Choroid plexus epithelial cell (primary cell): ENCODE measurements around the gene CH25H.
"Not testable (repeated sequence)": the region's sequence is repeated elsewhere in the genome, so short reads cannot be mapped to it uniquely, and the experiment has no call there.

Experiments used
- DNase-seq: peaks from one replicate; pipeline ENCODE4 v3.0.0-alpha.2; 2010; ENCODE audit warnings: low read depth
- H3K4me3 ChIP-seq: 2 replicates; pipeline ENCODE4 v1.5.1; 2011; ENCODE audit warnings: low read depth, mild to moderate bottlenecking, control low read depth, low read length, moderate library complexity
- TF ChIP-seq, protein P1 (sequence below): conservative IDR thresholded peaks from 2 replicates; pipeline ENCODE4 v1.5.1; 2011; ENCODE audit warnings: low read depth, mild to moderate bottlenecking, control low read depth, inconsistent platforms, low read length, moderate library complexity

CH25H gene

DNA sequence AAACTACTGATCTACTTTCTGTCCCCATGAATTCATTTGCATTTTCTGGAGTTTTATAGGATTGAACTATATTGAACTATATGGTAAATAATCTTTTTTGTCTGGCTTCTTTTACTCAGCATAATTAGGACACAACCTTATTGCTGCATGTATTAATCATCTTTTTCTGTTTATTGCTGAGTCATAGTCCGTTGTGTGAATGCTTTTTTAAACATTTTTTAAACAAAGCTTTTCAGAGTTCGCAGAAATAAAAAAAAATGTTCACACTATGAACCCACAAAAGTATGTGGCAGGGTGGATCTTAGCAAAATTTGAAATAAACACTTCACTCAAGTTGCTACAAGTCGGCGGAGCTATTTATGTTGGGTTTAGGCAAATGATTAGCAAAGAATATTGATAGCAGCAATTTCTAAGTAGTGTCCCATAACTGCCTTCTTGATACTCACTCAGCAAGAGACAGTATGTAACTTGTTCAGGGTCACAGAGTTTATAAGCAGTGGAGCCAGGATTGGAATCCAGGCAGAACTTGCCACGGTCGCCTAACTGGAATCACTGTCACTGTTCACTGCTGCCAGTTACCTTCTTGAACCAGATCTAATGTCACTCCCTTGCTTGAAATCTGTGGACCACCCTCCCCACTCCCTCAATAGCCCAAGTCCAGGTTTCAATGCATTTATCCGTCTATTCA lies 5.6 kb downstream of the CH25H start:
- TF ChIP-seq, protein P1, sequence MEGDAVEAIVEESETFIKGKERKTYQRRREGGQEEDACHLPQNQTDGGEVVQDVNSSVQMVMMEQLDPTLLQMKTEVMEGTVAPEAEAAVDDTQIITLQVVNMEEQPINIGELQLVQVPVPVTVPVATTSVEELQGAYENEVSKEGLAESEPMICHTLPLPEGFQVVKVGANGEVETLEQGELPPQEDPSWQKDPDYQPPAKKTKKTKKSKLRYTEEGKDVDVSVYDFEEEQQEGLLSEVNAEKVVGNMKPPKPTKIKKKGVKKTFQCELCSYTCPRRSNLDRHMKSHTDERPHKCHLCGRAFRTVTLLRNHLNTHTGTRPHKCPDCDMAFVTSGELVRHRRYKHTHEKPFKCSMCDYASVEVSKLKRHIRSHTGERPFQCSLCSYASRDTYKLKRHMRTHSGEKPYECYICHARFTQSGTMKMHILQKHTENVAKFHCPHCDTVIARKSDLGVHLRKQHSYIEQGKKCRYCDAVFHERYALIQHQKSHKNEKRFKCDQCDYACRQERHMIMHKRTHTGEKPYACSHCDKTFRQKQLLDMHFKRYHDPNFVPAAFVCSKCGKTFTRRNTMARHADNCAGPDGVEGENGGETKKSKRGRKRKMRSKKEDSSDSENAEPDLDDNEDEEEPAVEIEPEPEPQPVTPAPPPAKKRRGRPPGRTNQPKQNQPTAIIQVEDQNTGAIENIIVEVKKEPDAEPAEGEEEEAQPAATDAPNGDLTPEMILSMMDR: no peak
- DNase-seq: no peak
- no peak overlapping the region for H3K4me3 ChIP-seq

DNA sequence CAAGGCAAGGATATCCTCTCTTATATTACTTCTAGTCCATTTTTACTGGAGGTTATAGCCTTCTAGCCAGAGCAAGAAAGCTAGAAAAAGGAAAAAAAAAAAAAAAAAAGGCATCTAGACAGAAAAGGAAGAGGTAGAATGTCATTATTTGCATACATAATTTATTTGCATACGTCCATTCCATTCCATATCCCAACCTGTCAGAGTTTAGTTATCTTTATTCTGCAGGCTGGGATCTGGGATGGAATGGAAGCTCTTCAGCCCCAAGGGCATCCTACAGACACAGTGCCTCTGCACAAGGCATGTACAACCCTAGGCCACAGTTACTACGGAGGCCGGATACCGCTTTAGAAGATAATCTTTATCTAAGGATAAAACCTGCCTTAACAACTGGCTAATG lies 9.6 kb downstream of the CH25H start:
- no peak for DNase-seq
- TF ChIP-seq, protein P1: no peak
- H3K4me3 ChIP-seq: no peak overlapping the region

DNA sequence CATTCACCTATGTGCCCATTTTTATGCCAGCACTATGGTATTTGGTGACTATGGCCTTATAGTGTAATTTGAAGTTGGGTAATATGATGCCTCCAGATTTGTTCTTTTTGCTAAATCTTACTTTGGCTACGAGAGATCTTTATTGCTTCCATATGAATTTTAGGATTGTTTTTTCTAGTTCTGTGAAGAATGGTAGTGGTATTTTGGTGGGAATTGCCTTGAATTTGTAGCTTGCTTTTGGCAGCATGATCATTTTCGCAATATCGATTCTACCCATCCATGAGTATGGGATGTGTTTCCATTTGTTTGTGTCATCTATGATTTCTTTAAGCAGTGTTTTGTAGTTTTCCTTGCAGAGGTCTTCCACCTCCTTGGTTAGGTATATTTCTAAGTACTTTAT lies 15.8 kb downstream of the CH25H start:
- DNase-seq, H3K4me3 ChIP-seq: not testable (repeated sequence)

DNA sequence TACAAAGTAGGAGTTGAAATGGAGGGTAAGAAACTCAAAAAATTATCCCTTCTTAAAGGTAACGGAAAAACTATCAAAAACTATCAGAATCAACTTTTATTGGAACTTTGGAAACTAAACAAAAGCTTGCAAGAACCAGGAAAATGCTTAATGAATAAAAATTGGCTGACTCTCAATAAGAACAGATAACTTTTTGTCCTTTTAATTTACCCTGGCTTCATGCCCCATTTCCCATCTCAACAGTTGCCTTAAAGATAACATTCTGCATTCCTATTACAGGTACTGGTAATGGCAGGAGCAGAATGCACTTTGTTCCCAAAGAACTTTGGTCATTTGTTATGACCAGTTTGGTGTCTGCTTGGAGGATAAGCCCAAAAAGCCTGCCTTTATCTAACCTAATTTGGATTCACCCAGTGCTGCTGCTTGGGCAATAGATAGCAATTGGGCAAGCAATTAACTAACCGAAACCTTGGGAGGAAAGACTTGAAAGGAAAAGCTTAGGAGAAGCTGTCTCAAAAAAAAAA lies 17.8 kb downstream of the CH25H start:
- TF ChIP-seq, protein P1: no peak
- DNase-seq: no peak
- no peak overlapping the region for H3K4me3 ChIP-seq

GRCh38 chr10:89185658-89186057 lies 21.5 kb downstream of the CH25H start:
- no peak for DNase-seq
- TF ChIP-seq, protein P1: no peak
- no peak overlapping the region for H3K4me3 ChIP-seq

DNA sequence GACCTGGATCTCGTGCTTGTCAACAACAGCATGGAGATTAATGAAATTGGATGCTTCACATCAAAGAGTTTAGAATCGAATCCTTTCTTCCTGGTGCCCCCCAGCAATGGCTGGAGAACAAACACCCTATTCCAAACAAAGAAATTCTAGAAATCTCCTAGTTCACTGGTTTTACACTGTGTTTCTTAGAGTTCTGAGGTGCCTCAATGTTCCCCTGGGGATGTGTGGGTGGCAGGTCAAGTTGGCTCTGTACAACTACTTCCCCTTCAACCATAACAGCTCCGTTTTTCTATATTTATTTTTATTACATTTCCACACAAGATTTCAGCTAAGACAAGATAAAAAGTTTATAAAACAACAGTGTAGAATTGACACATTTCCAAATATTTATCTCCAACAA lies 22.5 kb downstream of the CH25H start:
- no peak for DNase-seq
- TF ChIP-seq, protein P1: no peak
- H3K4me3 ChIP-seq: no peak overlapping the region

GRCh38 chr10:89183571-89183970 lies 23.5 kb downstream of the CH25H start:
- DNase-seq: no peak

More at GRCh38 chr10:89183571-89183970, 23.5 kb downstream of the CH25H start:
- no peak overlapping the region for H3K4me3 ChIP-seq
- TF ChIP-seq, protein P1: no peak
